AG10803 (cell line): ENCODE measurements around the gene SDC4.

Source experiments
- DNase-seq: peaks from one replicate; pipeline ENCODE4 v3.0.0; 2010; ENCODE audit warnings: low read depth
- H3K4me3 ChIP-seq: 2 replicates; pipeline ENCODE4 v1.5.1; 2011; ENCODE audit warnings: mild to moderate bottlenecking, low read length, control low read depth
- TF ChIP-seq, protein P1 (sequence below): conservative IDR thresholded peaks from 2 replicates; pipeline ENCODE4 v1.5.1; 2011; ENCODE audit warnings: mild to moderate bottlenecking, low read length, control low read depth, inconsistent platforms

Gene SDC4

DNA sequence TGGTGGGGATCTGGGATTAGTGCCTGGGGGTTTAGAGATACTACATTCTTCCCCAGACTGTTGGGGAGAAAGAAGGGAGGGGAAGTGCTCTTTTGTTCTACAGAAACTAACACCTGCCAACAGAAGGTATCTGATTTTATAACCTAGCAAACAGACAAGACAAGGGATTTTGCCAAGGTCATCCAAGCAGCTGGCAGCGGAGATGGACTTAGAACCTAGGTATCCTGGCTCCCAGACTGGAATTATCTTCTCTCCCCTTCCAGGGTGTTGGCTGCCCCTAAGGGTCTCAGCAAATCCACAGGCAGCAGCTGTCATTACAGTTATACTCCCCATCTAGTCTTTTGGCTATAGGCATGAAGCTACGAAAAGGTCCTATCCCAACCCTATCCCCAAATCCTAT lies 8.4 kb downstream of the SDC4 start:
- DNase-seq: no peak
- TF ChIP-seq, protein P1, sequence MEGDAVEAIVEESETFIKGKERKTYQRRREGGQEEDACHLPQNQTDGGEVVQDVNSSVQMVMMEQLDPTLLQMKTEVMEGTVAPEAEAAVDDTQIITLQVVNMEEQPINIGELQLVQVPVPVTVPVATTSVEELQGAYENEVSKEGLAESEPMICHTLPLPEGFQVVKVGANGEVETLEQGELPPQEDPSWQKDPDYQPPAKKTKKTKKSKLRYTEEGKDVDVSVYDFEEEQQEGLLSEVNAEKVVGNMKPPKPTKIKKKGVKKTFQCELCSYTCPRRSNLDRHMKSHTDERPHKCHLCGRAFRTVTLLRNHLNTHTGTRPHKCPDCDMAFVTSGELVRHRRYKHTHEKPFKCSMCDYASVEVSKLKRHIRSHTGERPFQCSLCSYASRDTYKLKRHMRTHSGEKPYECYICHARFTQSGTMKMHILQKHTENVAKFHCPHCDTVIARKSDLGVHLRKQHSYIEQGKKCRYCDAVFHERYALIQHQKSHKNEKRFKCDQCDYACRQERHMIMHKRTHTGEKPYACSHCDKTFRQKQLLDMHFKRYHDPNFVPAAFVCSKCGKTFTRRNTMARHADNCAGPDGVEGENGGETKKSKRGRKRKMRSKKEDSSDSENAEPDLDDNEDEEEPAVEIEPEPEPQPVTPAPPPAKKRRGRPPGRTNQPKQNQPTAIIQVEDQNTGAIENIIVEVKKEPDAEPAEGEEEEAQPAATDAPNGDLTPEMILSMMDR: no peak
- H3K4me3 ChIP-seq: no peak overlapping the region

DNA sequence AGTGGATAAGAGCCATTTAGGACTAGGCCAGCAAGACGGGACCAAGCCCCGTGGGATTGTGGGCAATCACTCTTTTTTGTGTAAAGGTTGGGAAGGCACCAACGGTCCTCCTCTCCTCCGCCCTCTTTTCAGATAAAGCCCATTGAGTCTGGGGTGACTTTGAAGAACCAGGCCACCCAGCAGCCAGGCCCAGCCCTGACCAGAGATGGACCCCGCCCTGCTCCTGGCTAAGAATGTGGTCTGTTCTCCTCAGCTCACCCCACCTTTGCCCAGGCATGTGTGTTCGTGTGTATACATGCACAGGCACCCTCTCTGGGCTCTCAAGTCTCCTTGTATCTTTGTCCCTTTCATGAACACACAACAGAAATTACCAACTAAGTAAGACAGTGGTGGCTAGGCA lies 9.1 kb downstream of the SDC4 start:
- no peak for DNase-seq
- no peak overlapping the region for H3K4me3 ChIP-seq
- TF ChIP-seq, protein P1: no peak

DNA sequence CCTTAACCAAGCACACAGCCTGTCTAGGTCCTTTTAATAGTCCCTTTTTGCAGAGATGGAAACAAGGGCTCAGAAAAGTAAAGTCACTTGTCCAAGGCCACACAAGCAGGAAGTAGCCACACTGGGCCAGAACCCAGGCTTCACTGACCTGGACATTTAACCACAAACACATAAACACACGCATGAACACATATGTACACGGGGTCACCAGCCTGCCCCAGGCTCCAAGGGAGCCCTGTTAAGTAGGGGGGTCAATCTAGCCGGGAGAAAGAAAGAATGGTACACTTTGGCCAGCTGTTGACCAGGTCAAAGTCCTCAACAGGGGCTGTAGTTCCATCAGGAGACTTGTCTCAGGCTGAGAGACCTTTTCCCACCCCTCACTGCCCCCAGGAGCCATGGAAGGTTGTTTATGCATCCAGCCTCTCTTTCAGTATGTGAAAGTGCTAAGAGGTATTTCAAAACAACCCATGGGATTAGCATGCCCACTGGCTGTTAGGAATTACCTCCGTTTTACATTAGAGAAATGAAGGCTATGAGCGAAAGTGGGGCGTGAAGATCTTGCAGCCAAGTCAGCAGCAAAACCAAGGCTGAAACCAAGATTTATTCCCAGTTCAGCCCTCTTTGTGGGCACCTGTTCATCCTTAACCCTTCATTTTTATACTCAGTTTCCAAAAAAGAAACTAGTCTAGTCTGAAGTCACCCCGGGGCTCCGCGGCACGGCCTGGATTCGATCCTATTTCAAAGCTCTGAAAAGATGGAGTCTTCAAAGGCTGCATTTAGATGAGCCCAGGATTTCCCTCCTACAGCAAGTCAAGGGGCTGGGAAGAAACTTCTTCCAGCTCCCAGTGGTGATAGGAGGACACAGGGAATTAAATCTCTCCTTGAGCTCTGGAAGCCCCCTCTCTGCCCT lies 9.8 kb downstream of the SDC4 start:
- no peak overlapping the region for H3K4me3 ChIP-seq
- TF ChIP-seq, protein P1: no peak
- DNase-seq: peak; percentile 56

DNA sequence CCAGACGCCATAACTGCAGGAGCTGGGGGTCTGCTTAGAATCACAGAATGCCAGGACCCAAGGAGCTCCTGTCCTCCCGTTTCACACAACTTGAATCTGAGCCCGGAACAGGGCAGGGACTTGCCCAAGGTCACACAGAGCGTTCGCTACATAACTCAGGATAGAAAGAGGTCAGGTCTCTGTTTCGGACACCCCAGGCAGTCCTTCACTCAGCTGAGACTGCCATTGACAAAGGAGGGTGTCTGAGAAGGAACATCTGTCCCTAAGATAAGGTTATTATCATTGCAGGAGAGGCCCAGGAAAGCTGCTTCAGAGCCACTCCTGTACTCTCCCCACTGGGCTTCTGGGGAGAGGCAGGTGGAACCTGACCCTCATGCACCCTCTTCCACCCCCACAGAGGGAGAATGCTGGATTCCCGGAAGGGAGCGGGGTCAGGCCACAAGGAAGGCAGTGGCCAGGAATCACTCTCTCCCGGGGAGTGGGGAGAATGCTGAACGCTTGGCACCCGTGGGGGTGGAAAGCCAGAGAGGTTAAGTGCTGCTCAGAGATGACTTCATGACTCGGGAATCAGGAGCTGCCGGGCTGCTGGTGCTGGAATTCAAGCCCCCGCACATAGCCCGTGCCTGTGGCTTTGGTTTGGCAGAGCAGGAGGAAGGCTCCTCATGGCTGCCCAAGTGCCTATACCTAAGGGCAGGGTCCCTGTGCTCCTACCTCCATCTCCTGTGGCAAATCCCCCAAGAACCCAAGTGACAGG lies 10.7 kb downstream of the SDC4 start:
- peak; percentile 96 for DNase-seq
- TF ChIP-seq, protein P1: no peak
- H3K4me3 ChIP-seq: no peak overlapping the region

DNA sequence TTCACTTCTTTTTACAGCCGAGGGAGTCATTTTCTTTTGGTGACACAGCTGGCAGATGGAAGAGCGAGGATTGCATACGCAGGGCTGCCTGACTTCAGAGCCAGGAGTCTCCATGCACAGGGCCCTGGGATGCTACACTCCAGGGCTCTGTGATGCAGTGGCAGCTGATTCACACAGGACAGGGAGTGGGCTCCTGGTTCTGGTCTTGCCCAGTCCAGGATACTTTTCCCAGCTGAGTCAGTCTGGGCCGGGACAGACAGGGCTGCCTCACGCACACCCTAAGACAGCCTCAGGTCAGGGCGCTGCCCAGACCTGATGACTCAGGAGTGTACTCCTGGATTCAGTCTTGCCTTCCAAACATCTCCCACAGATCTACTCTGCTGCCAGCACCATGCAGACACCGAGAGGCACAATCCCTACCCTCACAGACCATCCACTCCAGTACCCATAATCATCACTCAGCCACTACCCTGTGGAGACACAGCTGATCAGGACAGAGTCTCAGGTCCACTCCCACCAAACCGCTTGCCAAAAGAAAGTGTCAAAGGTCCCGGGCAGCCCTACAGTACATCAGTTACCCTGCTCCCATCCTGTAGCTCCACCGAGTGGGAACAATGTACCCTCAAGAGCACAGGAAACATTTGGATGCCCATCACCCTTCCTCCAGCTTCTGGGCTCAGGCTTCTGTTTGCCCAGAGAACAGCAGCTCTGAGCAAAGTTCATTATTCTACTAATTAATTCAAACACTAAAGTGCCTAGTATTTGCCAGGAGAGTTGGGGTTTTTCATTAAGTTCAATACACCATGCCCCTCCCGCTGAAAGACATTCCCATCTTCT lies 11.5 kb downstream of the SDC4 start:
- peak; percentile 93 for DNase-seq
- H3K4me3 ChIP-seq: no peak overlapping the region; the same call in 1 of the 2 replicates
- TF ChIP-seq, protein P1: no peak

DNA sequence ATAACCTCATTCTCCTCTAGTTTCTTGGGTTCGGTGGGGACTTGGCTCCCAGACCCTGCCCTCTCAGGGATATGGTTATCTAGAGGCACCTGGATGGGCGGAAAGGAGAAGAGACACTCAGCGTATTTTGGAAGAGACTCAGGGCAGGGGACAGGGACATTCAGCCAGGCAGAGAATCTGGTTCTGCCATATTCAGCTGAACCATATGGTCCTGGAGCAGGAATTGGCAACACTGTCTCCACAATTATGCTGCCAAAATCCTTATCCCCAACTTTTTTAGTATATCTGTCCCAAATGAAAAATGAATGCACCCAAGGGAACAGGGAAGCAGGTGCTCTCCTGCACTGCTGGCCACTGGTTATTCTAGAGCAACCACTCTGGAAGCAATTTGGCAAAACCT lies 17.7 kb downstream of the SDC4 start:
- TF ChIP-seq, protein P1: no peak
- no peak for DNase-seq
- no peak overlapping the region for H3K4me3 ChIP-seq
